HEK293 (cell line): ENCODE measurements around the gene CA10.
A peak's percentile ranks its signal among the peaks of the same experiment; 100 is the strongest.

ENCODE experiments used
- CTCF ChIA-PET: fragments of 350-600 bp; formaldehyde crosslinking; extraction: SDS; loops from one replicate; lab custom pipeline; 2021; ENCODE audit warnings: antibody characterized with exemption; lab: Yijun Ruan, JAX
- POLR2A ChIA-PET: fragments of 300-600 bp; formaldehyde crosslinking; extraction: SDS; loops from one replicate; lab custom pipeline; 2020; ENCODE audit warnings: antibody characterized with exemption, inconsistent platforms; lab: Yijun Ruan, JAX
- H3K27ac ChIP-seq: fragments of 200-500 bp; sonication (Bioruptor generic); 2 replicates; pipeline ENCODE4 v1.5.1; 2014; ENCODE audit warnings: low read depth, low read length, control low read depth, inconsistent platforms; ENCODE audit errors: extremely low read depth
- H3K36me3 ChIP-seq, 2 experiments: fragments of 200-500 bp in 1 of 2; sonication (Bioruptor generic) in 1 of 2; 1 replicate in 1 of 2; 2 replicates in 1 of 2; pipeline ENCODE4 v1.5.1; 2014 to 2017; ENCODE audit warnings: inconsistent platforms in 2 of 2, low read length in 2 of 2; ENCODE audit not compliant: control insufficient read depth in 2 of 2, insufficient read depth in 1 of 2
- H3K4me1 ChIP-seq: fragments of 200-500 bp; sonication (Bioruptor generic); 2 replicates; pipeline ENCODE4 v1.5.1; 2014; ENCODE audit warnings: mild to moderate bottlenecking, low read length, inconsistent platforms; ENCODE audit not compliant: control insufficient read depth, insufficient read depth
- H3K4me3 ChIP-seq: 2 replicates; pipeline ENCODE4 v1.5.1; 2011; ENCODE audit warnings: low read depth, mild to moderate bottlenecking, control low read depth, low read length, moderate library complexity
- H3K9me3 ChIP-seq: fragments of 200-500 bp; sonication (Bioruptor generic); 2 replicates; pipeline ENCODE4 v1.5.1; 2014; ENCODE audit warnings: low read depth, low read length, inconsistent platforms; ENCODE audit not compliant: control insufficient read depth, insufficient read depth
- FEZF1 ChIP-seq: fragments of 450-650 bp; formaldehyde crosslinking; IDR thresholded peaks from 2 replicates; pipeline ENCODE4 v1.5.1; 2016; ENCODE audit warnings: missing biosample characterization, missing genetic modification characterization
- KLF16 ChIP-seq: fragments of 450-650 bp; formaldehyde crosslinking; IDR thresholded peaks from 2 replicates; pipeline ENCODE4 v1.5.1; 2017; ENCODE audit warnings: missing biosample characterization, missing genetic modification characterization
- OVOL3 ChIP-seq: fragments of 450-650 bp; formaldehyde crosslinking; IDR thresholded peaks from 2 replicates; pipeline ENCODE4 v1.5.1; 2016; ENCODE audit warnings: missing biosample characterization, missing genetic modification characterization
- SP3 ChIP-seq: fragments of 450-650 bp; formaldehyde crosslinking; IDR thresholded peaks from 2 replicates; pipeline ENCODE4 v1.5.1; 2016; ENCODE audit warnings: missing biosample characterization, missing genetic modification characterization
- YY1 ChIP-seq: fragments of 450-650 bp; formaldehyde crosslinking; IDR thresholded peaks from 2 replicates; pipeline ENCODE4 v1.5.1; 2018; ENCODE audit warnings: missing biosample characterization, missing genetic modification characterization
- ZNF223 ChIP-seq: fragments of 450-650 bp; formaldehyde crosslinking; IDR thresholded peaks from 2 replicates; pipeline ENCODE4 v1.5.1; 2016; ENCODE audit warnings: missing biosample characterization, missing genetic modification characterization
- ZNF239 ChIP-seq: fragments of 450-650 bp; formaldehyde crosslinking; IDR thresholded peaks from 2 replicates; pipeline ENCODE4 v1.5.1; 2016; ENCODE audit warnings: missing biosample characterization, missing genetic modification characterization
- ZNF248 ChIP-seq: fragments of 450-650 bp; formaldehyde crosslinking; IDR thresholded peaks from 2 replicates; pipeline ENCODE4 v1.5.1; 2017; ENCODE audit warnings: missing biosample characterization, missing genetic modification characterization
- ZNF354C ChIP-seq: fragments of 450-650 bp; formaldehyde crosslinking; IDR thresholded peaks from 2 replicates; pipeline ENCODE4 v1.5.1; 2016; ENCODE audit warnings: missing biosample characterization, missing genetic modification characterization, low read depth, borderline replicate concordance
- ZNF521 ChIP-seq: fragments of 450-650 bp; formaldehyde crosslinking; IDR thresholded peaks from 2 replicates; pipeline ENCODE4 v1.5.1; 2017; ENCODE audit warnings: missing biosample characterization, mild to moderate bottlenecking, missing genetic modification characterization
- ZNF560 ChIP-seq: fragments of 450-650 bp; formaldehyde crosslinking; IDR thresholded peaks from 2 replicates; pipeline ENCODE4 v1.5.1; 2017; ENCODE audit warnings: missing biosample characterization, missing genetic modification characterization, borderline replicate concordance
- ZNF654 ChIP-seq: fragments of 450-650 bp; formaldehyde crosslinking; IDR thresholded peaks from 2 replicates; pipeline ENCODE4 v1.5.1; 2016; ENCODE audit warnings: low read depth, missing biosample characterization, missing genetic modification characterization
- ZNF677 ChIP-seq: fragments of 450-650 bp; IDR thresholded peaks from 2 replicates; pipeline ENCODE4 v1.5.0; 2018; ENCODE audit warnings: missing biosample characterization, mild to moderate bottlenecking, missing genetic modification characterization, moderate library complexity
- ZNF76 ChIP-seq: fragments of 450-650 bp; formaldehyde crosslinking; IDR thresholded peaks from 2 replicates; pipeline ENCODE4; 2016; ENCODE audit warnings: low read depth, missing biosample characterization, missing genetic modification characterization, borderline replicate concordance
- ZNF791 ChIP-seq: fragments of 450-650 bp; formaldehyde crosslinking; IDR thresholded peaks from 2 replicates; pipeline ENCODE4 v1.5.1; 2016; ENCODE audit warnings: missing biosample characterization, missing genetic modification characterization
- TF ChIP-seq, protein P1 (sequence below): fragments of 450-650 bp; formaldehyde crosslinking; IDR thresholded peaks from 2 replicates; pipeline ENCODE4 v1.5.1; 2016; ENCODE audit warnings: missing biosample characterization, missing genetic modification characterization
- TF ChIP-seq, protein P2 (sequence below): fragments of 450-650 bp; formaldehyde crosslinking; IDR thresholded peaks from 2 replicates; pipeline ENCODE4 v1.5.1; 2016; ENCODE audit warnings: missing biosample characterization, missing genetic modification characterization
- TF ChIP-seq, protein P3 (sequence below): fragments of 450-650 bp; formaldehyde crosslinking; IDR thresholded peaks from 2 replicates; pipeline ENCODE4 v1.5.1; 2016; ENCODE audit warnings: missing biosample characterization, missing genetic modification characterization
- TF ChIP-seq, protein P4 (sequence below): fragments of 450-650 bp; formaldehyde crosslinking; IDR thresholded peaks from 2 replicates; pipeline ENCODE4 v1.5.1; 2016; ENCODE audit warnings: missing biosample characterization, missing genetic modification characterization
- TF ChIP-seq, protein P5 (sequence below): fragments of 450-650 bp; formaldehyde crosslinking; IDR thresholded peaks from 2 replicates; pipeline ENCODE4 v1.5.0; 2017; ENCODE audit warnings: missing biosample characterization, missing genetic modification characterization, borderline replicate concordance
- TF ChIP-seq, protein P6 (sequence below): fragments of 450-650 bp; formaldehyde crosslinking; conservative IDR thresholded peaks from 2 replicates; pipeline ENCODE4 v1.5.1; 2016; ENCODE audit warnings: low read depth, missing biosample characterization, missing genetic modification characterization

Gene CA10

DNA sequence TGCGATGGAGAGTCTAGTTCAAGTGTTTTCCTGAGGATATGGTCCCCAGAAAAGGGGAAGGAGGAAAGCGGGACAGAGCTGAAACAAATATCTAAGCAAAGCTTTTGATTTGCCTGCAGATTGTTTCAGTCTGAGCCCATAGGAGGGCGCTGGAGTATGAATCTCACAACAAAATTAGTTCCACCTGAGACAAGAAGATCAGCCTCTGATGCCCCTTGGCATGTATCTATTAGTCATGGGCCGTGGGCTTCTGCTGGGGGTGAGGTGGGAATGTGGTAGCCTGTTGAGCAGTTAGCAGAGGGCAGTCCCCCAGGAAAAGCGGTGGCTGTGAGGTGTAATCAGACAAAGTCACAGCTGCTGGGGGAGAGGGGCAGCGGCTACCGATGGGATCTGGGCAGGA lies 446.9 kb downstream of the CA10 start:
- peaks cover 15% of the 10 kb centered on the region for H3K4me1 ChIP-seq
- H3K9me3 ChIP-seq, result no peaks in the 10 kb centered on the region
- no peak for TF ChIP-seq FEZF1 (tag by site-specific recombination)
- no peak for TF ChIP-seq ZNF354C
- peak; percentile 41 for TF ChIP-seq ZNF654 (tag by site-specific recombination)
- TF ChIP-seq, protein P1, sequence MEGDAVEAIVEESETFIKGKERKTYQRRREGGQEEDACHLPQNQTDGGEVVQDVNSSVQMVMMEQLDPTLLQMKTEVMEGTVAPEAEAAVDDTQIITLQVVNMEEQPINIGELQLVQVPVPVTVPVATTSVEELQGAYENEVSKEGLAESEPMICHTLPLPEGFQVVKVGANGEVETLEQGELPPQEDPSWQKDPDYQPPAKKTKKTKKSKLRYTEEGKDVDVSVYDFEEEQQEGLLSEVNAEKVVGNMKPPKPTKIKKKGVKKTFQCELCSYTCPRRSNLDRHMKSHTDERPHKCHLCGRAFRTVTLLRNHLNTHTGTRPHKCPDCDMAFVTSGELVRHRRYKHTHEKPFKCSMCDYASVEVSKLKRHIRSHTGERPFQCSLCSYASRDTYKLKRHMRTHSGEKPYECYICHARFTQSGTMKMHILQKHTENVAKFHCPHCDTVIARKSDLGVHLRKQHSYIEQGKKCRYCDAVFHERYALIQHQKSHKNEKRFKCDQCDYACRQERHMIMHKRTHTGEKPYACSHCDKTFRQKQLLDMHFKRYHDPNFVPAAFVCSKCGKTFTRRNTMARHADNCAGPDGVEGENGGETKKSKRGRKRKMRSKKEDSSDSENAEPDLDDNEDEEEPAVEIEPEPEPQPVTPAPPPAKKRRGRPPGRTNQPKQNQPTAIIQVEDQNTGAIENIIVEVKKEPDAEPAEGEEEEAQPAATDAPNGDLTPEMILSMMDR (tag by site-specific recombination), result 0 out of 2 replicates have a peak, but pooled peaks have one; percentile 14
- TF ChIP-seq, protein P2, sequence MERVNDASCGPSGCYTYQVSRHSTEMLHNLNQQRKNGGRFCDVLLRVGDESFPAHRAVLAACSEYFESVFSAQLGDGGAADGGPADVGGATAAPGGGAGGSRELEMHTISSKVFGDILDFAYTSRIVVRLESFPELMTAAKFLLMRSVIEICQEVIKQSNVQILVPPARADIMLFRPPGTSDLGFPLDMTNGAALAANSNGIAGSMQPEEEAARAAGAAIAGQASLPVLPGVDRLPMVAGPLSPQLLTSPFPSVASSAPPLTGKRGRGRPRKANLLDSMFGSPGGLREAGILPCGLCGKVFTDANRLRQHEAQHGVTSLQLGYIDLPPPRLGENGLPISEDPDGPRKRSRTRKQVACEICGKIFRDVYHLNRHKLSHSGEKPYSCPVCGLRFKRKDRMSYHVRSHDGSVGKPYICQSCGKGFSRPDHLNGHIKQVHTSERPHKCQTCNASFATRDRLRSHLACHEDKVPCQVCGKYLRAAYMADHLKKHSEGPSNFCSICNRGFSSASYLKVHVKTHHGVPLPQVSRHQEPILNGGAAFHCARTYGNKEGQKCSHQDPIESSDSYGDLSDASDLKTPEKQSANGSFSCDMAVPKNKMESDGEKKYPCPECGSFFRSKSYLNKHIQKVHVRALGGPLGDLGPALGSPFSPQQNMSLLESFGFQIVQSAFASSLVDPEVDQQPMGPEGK, result no peak
- no peak overlapping the region for H3K27ac ChIP-seq
- no peaks in the 10 kb centered on the region for H3K36me3 ChIP-seq
- ChIA-PET CTCF (interaction anchor here (0.6 to 4.1 kb wide), 15 partner anchors 16 to 249 kb away, joined by 3 to 20 read pairs (median 4); no protein-coding TSS in a partner anchor), POLR2A (interaction anchor here (0.6 kb wide), 1 partner anchor 17 kb away, joined by 3 read pairs; no protein-coding TSS in a partner anchor)
- no peak overlapping the region for H3K4me3 ChIP-seq

DNA sequence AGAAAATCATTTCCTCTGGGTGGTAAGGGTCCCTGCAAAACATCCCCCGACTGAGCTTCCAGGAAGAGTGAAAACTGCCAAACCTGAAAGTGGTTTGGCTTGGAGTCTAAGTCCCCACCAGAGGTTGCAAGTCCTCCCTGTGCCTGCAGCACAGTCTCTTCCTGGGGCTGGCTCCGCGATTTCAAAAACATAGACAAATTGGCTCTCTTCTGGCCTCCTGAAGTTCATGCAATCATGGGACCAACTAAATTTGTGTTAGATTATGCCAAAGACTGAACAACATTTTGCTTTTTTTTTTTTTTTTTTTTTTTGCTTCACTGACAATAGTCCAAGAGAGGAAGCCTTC lies 447.9 kb downstream of the CA10 start:
- POLR2A ChIA-PET, result no interaction called here
- TF ChIP-seq ZNF223 (tag by site-specific recombination), result no peak
- no peak for TF ChIP-seq KLF16
- no peak for TF ChIP-seq ZNF76 (tag by site-specific recombination)
- no peak for TF ChIP-seq ZNF521 (tag by site-specific recombination)
- TF ChIP-seq YY1 (tag by site-specific recombination), result no peak
- TF ChIP-seq, protein P3, sequence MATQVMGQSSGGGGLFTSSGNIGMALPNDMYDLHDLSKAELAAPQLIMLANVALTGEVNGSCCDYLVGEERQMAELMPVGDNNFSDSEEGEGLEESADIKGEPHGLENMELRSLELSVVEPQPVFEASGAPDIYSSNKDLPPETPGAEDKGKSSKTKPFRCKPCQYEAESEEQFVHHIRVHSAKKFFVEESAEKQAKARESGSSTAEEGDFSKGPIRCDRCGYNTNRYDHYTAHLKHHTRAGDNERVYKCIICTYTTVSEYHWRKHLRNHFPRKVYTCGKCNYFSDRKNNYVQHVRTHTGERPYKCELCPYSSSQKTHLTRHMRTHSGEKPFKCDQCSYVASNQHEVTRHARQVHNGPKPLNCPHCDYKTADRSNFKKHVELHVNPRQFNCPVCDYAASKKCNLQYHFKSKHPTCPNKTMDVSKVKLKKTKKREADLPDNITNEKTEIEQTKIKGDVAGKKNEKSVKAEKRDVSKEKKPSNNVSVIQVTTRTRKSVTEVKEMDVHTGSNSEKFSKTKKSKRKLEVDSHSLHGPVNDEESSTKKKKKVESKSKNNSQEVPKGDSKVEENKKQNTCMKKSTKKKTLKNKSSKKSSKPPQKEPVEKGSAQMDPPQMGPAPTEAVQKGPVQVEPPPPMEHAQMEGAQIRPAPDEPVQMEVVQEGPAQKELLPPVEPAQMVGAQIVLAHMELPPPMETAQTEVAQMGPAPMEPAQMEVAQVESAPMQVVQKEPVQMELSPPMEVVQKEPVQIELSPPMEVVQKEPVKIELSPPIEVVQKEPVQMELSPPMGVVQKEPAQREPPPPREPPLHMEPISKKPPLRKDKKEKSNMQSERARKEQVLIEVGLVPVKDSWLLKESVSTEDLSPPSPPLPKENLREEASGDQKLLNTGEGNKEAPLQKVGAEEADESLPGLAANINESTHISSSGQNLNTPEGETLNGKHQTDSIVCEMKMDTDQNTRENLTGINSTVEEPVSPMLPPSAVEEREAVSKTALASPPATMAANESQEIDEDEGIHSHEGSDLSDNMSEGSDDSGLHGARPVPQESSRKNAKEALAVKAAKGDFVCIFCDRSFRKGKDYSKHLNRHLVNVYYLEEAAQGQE (tag by site-specific recombination), result no peak
- no peak for TF ChIP-seq ZNF248
- TF ChIP-seq OVOL3 (tag by site-specific recombination), result no peak
- TF ChIP-seq ZNF560 (tag by site-specific recombination), result no peak
- TF ChIP-seq, protein P4, sequence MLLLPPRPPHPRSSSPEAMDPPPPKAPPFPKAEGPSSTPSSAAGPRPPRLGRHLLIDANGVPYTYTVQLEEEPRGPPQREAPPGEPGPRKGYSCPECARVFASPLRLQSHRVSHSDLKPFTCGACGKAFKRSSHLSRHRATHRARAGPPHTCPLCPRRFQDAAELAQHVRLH (tag by site-specific recombination), result no peak
- TF ChIP-seq, protein P5, sequence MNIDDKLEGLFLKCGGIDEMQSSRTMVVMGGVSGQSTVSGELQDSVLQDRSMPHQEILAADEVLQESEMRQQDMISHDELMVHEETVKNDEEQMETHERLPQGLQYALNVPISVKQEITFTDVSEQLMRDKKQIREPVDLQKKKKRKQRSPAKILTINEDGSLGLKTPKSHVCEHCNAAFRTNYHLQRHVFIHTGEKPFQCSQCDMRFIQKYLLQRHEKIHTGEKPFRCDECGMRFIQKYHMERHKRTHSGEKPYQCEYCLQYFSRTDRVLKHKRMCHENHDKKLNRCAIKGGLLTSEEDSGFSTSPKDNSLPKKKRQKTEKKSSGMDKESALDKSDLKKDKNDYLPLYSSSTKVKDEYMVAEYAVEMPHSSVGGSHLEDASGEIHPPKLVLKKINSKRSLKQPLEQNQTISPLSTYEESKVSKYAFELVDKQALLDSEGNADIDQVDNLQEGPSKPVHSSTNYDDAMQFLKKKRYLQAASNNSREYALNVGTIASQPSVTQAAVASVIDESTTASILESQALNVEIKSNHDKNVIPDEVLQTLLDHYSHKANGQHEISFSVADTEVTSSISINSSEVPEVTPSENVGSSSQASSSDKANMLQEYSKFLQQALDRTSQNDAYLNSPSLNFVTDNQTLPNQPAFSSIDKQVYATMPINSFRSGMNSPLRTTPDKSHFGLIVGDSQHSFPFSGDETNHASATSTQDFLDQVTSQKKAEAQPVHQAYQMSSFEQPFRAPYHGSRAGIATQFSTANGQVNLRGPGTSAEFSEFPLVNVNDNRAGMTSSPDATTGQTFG (tag by site-specific recombination), result no peak
- TF ChIP-seq, protein P6, sequence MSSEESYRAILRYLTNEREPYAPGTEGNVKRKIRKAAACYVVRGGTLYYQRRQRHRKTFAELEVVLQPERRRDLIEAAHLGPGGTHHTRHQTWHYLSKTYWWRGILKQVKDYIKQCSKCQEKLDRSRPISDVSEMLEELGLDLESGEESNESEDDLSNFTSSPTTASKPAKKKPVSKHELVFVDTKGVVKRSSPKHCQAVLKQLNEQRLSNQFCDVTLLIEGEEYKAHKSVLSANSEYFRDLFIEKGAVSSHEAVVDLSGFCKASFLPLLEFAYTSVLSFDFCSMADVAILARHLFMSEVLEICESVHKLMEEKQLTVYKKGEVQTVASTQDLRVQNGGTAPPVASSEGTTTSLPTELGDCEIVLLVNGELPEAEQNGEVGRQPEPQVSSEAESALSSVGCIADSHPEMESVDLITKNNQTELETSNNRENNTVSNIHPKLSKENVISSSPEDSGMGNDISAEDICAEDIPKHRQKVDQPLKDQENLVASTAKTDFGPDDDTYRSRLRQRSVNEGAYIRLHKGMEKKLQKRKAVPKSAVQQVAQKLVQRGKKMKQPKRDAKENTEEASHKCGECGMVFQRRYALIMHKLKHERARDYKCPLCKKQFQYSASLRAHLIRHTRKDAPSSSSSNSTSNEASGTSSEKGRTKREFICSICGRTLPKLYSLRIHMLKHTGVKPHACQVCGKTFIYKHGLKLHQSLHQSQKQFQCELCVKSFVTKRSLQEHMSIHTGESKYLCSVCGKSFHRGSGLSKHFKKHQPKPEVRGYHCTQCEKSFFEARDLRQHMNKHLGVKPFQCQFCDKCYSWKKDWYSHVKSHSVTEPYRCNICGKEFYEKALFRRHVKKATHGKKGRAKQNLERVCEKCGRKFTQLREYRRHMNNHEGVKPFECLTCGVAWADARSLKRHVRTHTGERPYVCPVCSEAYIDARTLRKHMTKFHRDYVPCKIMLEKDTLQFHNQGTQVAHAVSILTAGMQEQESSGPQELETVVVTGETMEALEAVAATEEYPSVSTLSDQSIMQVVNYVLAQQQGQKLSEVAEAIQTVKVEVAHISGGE, result no peak
- TF ChIP-seq ZNF239, result no peak
- no peak for TF ChIP-seq ZNF791 (tag by site-specific recombination)
- no peak for TF ChIP-seq ZNF677 (tag by site-specific recombination)
- TF ChIP-seq SP3 (tag by site-specific recombination), result no peak
- Histone ChIP-seq H3K4me1 (peaks cover 23% of the 10 kb centered on the region), H3K4me3 (no peak overlapping the region), H3K9me3 (no peaks in the 10 kb centered on the region), H3K36me3 (no peaks in the 10 kb centered on the region), H3K27ac (no peak overlapping the region)
- CTCF ChIA-PET, result interaction anchor here (0.6 to 4.1 kb wide), 10 partner anchors 9 to 269 kb away, joined by 3 to 20 read pairs (median 5); no protein-coding TSS in a partner anchor
